HG03175 (cell line): ENCODE results near the gene NSD1.
A peak's percentile ranks its signal among the peaks of the same experiment; 100 is the strongest.
"Not testable (repeated sequence)": the region's sequence is repeated elsewhere in the genome, so short reads cannot be mapped to it uniquely, and the experiment has no call there.

Source experiments
- ATAC-seq: cut with Tn5 transposase; IDR thresholded peaks from one replicate; pipeline ENCODE4 v1.9.1; 2021; ENCODE audit warnings: mild to moderate bottlenecking, moderate library complexity; ENCODE audit not compliant: unreplicated experiment

The NSD1 gene

GRCh38 chr5:177123789-177124485 is 9.6 kb upstream of the NSD1 start:
- peak; percentile 47 for ATAC-seq

DNA sequence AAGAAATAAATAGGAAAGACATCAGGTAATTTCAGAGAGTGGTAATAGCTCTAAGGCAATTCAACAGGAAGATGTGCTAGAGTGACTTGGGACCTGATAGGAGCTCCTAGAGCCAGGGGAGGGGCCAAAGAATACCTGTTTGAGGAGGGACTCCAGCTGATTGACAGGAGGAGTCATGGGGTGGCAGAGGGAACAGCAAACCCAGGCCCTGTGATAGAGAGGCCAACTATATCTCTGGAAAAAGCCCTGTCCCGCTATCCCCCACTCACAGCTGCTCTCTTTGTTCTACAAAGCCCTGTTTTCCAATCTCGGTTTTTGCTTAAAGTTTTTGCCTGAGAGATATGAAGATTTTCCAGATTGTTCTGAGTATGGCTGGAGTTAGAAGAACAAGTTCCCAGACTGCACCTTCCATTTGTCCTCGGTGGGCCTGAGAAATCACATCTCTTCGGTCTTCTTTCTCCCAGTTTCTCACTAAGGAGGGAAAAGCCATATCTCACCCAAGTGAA is 9.0 kb upstream of the NSD1 start:
- ATAC-seq: peak; percentile 79

- no peak for ATAC-seq
Observed at GRCh38 chr5:177126771-177127170, 6.8 kb upstream of the NSD1 start.

DNA sequence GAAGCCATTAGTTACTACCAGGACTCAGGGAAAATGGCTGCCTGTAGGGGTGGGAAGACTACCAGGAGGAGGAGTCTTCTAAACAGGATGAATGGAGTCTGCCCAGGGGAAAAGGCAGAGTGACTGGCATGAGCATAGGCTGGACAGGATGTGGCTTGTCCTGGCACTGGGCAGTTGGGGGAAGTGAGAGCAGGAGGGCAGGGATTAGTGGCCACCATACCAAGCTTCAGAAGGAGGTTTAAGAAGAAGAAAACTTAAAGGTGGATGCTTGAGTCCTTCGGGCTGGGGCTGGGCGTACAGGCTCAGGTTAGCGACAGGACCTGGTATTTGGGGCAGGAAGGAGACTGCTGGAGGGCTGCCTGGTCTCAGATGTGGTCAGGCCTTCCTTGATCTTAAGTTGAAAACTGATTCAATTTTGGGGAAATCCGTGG is 5.0 kb upstream of the NSD1 start:
- no peak for ATAC-seq

DNA sequence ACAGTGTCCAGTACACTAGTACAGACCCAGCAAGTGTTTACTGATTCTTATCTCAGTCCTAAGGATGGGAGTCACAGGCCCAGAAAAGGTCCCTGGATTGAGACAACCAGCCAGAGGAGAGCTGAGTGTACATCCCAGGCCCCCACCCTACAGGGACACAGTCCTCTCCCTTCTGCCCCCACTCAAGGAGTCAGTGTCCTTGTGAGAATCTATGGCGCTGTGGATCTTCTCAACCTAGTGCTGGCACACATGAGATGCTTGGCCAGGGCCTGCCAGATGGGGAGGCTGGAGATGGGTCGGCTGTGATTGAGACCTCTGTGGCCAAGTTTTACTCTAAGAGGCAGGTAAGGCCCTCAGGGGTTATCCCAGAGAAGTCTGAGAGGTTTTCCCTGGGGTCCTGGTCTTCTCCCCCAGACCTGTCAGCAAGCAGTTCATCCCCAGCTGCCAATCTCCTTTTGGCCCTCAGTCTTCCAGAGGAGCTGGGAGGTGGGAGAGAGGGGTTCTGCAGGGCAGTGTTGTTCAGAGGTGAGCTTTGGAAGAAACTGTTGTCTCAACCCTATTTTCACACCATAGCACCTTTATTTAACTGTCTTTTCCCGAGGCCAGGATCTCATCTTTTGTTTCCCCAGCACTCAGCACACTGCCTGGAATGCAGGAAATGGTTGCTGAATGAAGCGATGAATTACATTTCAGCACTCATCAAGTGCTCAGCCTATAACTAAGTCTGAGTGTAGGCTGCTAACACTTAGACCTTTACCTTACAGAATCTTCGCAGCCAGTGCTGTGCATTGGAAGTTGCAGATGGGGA is 3.2 kb upstream of the NSD1 start:
- ATAC-seq: no peak

DNA sequence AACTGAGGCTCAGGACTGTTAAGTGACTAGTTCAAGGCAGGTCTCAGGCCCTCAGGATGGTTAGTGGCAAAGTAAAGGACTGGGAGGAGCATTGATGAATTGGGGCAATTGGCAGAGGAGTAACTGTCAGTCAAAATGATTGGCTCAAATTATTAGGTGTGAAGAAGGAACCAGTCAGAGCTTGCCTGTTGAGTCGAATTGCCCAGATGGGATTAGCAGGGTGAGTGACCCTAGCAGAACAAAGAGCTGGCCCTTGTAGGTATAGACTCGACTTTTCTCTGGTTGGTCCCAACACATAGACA is 2.6 kb upstream of the NSD1 start:
- no peak for ATAC-seq

GRCh38 chr5:177131352-177132135 is 2.0 kb upstream of the NSD1 start:
- ATAC-seq: no peak

GRCh38 chr5:177132136-177133095 is 1.2 kb upstream of the NSD1 start:
- peak; percentile 5 for ATAC-seq

DNA sequence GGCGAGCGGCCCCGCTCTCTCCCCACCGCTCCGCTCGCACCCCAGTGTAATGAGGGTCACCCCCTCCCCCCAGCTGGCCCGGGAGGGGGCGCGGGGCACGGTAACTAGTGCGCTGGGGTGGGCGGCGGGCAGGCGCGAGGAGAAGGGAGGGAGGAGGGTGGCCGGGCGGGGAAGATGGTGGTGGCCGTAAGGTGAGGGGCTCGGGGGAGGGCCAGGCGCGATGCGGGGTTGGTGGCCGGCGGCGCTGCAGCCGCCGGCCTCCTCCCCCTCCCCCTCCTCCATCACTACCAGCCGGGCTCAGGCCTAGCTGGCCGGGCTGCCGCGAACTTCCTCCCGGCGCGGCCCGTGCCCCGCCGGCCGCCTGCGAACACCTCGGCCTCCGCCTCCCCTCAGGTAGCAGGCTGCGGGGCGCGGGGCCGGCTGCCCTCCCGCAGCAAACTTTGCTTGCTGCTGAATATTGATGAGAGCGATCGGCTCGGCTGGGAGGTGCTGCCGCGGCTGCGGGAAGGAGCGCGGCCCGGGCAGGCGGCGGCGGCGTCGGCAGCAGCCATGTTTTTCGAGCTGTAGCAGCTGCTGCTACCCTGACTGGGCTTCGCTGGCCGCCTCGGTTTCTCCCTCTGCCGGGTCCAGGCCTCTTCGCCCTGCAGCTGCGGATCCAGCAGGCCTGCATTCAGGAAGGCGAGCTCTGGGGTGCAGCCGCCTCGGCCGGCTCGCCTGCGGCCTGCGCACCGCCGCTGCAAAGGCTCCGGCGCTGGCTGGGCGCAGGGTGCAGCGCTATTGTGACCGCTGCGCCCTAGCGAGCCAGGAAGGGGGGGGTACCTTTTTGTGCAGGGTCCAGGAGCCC is 502 bp downstream of the NSD1 start:
- ATAC-seq: peak; percentile 25

DNA sequence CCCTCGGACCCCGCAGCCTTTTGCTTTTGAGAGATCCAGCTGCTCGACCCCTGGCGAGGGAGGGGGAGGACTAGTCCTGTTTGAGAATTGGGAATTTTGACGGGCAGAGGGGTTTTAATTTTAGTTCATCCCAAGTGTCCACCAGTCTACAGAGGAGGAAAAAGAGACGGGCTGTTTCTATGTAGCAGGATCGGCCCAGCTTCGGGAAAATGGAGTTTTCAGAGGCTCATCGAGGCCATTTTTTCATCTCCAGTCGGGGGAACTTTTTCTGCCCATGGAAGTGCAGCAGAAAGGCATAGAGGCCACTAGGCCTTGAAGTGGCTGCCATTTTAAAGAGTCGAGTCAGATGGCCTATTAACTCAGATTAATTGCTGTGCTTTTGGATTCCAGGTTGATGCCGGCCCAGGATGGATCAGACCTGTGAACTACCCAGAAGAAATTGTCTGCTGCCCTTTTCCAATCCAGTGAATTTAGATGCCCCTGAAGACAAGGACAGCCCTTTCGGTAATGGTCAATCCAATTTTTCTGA is 1.2 kb downstream of the NSD1 start:
- ATAC-seq: no peak

DNA sequence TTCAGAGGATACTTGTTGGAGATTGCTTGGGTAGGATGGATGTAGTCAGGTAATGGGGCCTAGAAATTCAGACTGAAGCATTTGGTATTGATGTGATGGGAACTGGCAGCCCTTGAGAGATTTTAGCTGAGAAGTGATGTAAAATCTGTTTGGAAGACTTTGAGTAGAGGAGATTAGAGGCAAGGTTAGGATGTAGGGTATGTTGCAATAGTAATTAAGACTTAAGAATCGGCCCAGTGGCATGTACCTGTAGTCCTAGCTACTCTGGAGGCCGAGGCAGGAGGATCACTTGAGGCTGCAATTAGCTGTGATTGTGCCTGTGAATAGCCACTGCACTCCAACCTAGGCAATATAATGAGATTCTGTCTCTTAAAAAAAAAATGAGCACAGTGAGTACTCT is 6.7 kb downstream of the NSD1 start:
- no peak for ATAC-seq

GRCh38 chr5:177141496-177141895 is 7.9 kb downstream of the NSD1 start:
- ATAC-seq: no peak

DNA sequence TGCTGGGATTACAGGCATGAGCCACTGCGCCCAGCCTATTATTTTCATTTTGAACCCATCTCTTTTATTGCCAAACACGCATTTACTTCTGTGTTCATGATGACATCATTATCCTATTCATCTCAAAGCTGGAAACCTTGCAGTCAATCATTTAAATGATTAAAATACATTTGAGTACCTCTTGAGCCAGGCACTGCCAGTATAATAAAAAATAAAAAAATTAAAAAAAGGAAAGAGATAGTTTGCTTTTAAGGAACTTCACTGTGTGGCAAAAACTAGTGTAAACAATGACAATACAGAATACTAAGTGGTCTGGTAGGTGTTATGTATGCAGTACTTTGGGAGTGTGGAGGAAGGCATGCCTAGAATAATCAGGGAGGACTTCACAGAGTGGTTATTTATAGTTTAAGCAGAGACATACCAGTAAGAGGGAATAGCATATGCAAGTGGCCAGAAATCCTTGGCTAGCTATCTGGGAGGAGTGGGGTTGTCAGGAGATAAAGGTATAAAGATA is 8.6 kb downstream of the NSD1 start:
- no peak for ATAC-seq

DNA sequence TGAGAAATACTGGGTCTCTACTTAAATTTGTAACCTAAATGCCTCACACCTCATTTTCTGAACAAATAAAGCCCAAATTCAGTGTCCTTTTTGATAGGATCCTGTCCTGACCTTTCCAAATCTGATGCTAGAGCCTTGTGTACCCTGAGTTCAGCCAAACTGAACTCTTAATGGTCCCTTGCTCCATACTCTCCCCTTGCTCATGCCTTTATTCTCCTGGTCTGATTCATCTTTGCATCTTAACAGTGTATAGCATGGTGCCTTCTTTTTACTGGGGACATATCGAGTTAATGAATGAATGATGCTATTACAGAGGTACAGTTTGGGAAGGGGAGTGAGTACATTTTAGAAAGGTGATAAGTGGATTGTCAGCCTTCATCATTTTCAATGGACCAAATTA is 9.2 kb downstream of the NSD1 start:
- no peak for ATAC-seq

GRCh38 chr5:177146891-177147638 is 13.5 kb downstream of the NSD1 start:
- no peak for ATAC-seq

DNA sequence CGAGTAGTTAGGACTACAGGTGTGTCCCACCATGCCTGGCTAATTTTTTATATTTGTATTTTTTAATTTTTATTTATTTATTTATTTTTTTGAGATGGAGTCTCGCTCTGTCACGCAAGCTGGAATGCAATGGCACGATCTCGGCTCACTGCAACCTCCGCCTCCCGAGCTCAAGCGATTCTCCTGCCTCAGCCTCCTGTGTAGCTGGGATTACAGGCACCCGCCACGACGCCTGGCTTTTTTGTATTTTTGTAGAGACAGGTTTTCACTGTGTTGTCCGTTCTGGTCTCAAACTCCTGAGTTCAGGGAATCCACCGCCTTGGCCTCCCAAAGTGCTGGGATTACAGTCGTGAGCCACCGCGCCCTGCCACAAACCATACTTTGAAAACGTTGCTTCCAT is 16.5 kb downstream of the NSD1 start:
- ATAC-seq: not testable (repeated sequence)

DNA sequence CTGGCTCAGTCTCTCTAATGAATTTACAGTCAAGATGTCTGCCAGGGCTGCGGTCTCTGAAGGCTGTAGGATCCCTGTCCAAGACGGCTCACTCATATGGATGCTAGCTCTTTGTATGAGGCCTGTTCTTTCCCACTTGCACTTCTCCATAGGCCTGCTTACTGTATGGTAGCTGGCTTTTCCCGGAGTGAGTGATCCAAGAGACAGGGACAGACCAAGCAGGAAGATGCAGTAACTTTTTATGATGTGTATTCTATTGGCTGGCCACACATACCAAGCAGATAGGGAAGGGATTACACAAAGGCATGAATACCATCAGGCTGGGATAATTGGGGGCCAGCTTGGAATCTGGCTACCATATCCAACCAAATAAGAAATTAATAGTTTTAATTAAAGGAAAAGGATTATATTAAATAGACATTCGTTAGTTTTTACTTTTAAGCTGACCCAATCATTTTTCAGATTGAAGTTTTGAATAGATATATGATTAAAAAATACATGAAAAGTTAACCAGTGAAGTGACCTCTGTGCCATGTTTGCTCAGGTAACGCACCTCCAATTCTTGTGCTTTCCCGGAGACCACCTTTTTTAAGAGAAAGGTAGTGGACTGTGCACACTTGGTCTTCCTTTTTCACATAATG is 20.6 kb downstream of the NSD1 start:
- ATAC-seq: no peak

DNA sequence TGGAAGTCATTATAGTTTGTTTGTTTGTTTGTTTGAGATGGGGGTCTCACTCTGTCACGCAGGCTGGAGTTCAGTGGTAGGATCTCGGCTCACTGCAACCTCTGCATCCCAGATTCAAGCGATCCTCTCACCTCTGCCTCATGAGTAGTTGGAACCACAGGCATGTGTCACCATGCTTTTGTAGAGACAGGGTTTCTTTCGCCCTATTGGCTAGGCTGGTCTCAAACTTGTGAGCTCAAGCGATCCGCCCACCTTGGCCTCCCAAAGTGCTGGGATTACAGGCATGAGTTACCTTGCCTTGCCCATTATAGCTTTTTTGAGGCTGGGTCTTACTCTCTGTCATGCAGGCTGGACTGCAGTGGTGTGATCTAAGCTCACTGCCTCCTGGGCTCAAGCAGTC is 28.8 kb downstream of the NSD1 start:
- no peak for ATAC-seq
